Measurements from ENCODE around the gene MYO5B. TPM values are rescaled to one million over a fixed set of nuclear protein-coding genes. Genes with fewer than 3 reads are reported as not detected.

MYO5B gene
- total and polyA plus RNA-seq, 10 of the 15 experiments (the other 5 are each of a cell fraction or from before 2014, with no cell fraction given), result 2.5 to 4.5 (median 3.3) TPM

DNA sequence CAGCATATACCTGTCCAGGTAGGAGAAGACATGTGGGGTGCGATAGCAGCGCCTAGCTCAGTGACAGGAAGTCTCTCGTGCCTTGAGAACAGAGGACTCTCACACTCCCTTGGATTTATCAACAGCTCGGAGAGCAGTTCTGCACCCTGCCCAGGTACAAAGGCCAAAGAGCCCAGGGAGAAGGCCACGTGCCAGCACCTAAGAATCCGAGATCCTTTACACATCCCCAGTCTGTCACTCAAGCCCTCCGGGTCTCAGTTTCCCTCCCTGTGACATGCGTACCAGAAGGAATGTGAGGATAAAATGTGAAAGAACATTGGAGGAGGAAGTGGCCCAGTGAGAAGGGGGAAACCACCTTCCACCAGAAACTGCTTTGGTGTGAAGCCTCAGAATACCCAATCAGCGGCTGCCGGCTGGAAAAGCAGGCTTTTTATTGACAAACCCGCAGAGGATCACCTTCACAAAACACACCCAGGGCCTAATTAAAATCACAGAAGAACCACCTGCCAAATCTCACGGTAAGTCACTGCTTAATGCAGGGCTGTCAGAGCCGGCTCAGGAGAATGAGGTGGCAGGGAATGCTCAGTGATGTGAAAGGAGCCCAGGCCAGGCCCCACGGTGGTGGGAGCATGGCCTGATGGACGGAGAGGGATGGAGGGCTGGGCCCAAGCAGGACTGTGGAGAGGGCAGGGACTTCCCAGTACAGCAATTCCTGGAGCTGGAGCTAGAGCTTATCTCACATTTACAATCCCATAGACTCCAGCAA is 66.3 kb downstream of the MYO5B start (continued):
- TF ChIP-seq ZNF687 (IDR thresholded peaks at IDR 0.05), result 0 out of 2 replicates have a peak, but pooled peaks have one; percentile 19
- no peak for TF ChIP-seq USF2 (IDR thresholded peaks at IDR 0.05; ENCODE audit: borderline replicate concordance, low read depth, low read length)
- TF ChIP-seq HDAC6 (IDR thresholded peaks at IDR 0.05; ENCODE audit: unreplicated experiment), result no peak
- peak; percentile 84 for TF ChIP-seq MTA2 (IDR thresholded peaks at IDR 0.05; ENCODE audit: low read depth)
- no peak for TF ChIP-seq CHD2 (IDR thresholded peaks at IDR 0.05; ENCODE audit: borderline replicate concordance, low read depth, low read length)
- TF ChIP-seq ZNF207 (IDR thresholded peaks at IDR 0.05; ENCODE audit: borderline replicate concordance), result 0 out of 2 replicates have a peak, but pooled peaks have one; percentile 23
- TF ChIP-seq FOS (IDR thresholded peaks at IDR 0.05; ENCODE audit: borderline replicate concordance, extremely low read depth, insufficient read length), result no peak
- TF ChIP-seq IRF4 (IDR thresholded peaks at IDR 0.05; ENCODE audit: low read depth, low read length), result no peak
- peak; percentile 54 for TF ChIP-seq PKNOX1 (IDR thresholded peaks at IDR 0.05)
- TF ChIP-seq SIN3A (IDR thresholded peaks at IDR 0.05; ENCODE audit: low read depth, low read length), result no peak
- peak in 1 of 2 experiments; percentile 12; a peak in 1 of 4 replicates for TF ChIP-seq BHLHE40 (IDR thresholded peaks at IDR 0.05; ENCODE audit: borderline replicate concordance in 1 of 2, low read depth in 2 of 2, low read length in 1 of 2)
- TF ChIP-seq MLLT1 (IDR thresholded peaks at IDR 0.05), result 0 out of 2 replicates have a peak, but pooled peaks have one; percentile 21
- no peak for TF ChIP-seq SIX5 (IDR thresholded peaks at IDR 0.05; ENCODE audit: low read depth, low read length, severe bottlenecking)
- no peak for TF ChIP-seq WRNIP1 (IDR thresholded peaks at IDR 0.05; ENCODE audit: borderline replicate concordance, low read depth, low read length)
- TF ChIP-seq STAT1 (conservative IDR thresholded peaks at IDR 0.05), result no peak
- TF ChIP-seq RCOR1 (conservative IDR thresholded peaks at IDR 0.05; ENCODE audit: low read depth, low read length), result no peak
- no peak; the same call in 1 of the 2 replicates for TF ChIP-seq MXI1 (IDR thresholded peaks at IDR 0.05; ENCODE audit: low read depth, low read length)
- no peak for TF ChIP-seq ZNF24 (IDR thresholded peaks at IDR 0.05)
- TF ChIP-seq PAX5 (IDR thresholded peaks at IDR 0.05; ENCODE audit: borderline replicate concordance, low read depth, low read length), result no peak
- no peak for TF ChIP-seq SRF (IDR thresholded peaks at IDR 0.05; ENCODE audit: low read depth in 2 of 2, low read length in 2 of 2)
- no peak for TF ChIP-seq FOXM1 (IDR thresholded peaks at IDR 0.05; ENCODE audit: low read depth, low read length)
- no peak for TF ChIP-seq MEF2A (IDR thresholded peaks at IDR 0.05; ENCODE audit: insufficient read depth, low read depth, low read length)
